Stomach (tissue), 4 donors: Measurements from ENCODE around the gene PDCD10.

Experiments
- CTCF ChIP-seq, 7 experiments: fragments of 450-650 bp in 4 of 7; fragments of 200-600 bp in 3 of 7; sonication (generic) in 3 of 7; IDR thresholded peaks; one replicate each; pipeline ENCODE4 v1.5.1; 2016 to 2019; ENCODE audit warnings: antibody characterized with exemption in 7 of 7, control low read depth in 2 of 7, mild to moderate bottlenecking in 1 of 7
- POLR2A ChIP-seq, 4 donors: fragments of 450-650 bp; IDR thresholded peaks; one replicate each; pipeline ENCODE4 v1.6.1; 2016; ENCODE audit warnings: antibody characterized with exemption in 4 of 4, control low read depth in 2 of 4, mild to moderate bottlenecking in 1 of 4, moderate library complexity in 1 of 4
- POLR2AphosphoS5 ChIP-seq, 3 donors: sonication (generic); formaldehyde crosslinking; IDR thresholded peaks; one replicate each; pipeline ENCODE4 v1.6.1; 2016; ENCODE audit warnings: antibody characterized with exemption in 3 of 3

GRCh38 chr3:167749728-167750127 is 15.0 kb upstream of the PDCD10 start:
- TF ChIP-seq POLR2AphosphoS5 (IDR thresholded peaks at IDR 0.05): no peak
- TF ChIP-seq CTCF (IDR thresholded peaks at IDR 0.05): no peak
- TF ChIP-seq POLR2A (IDR thresholded peaks at IDR 0.05): no peak
